Measurements from ENCODE around the gene KLC1. TPM values are rescaled to one million over a fixed set of nuclear protein-coding genes. Genes with fewer than 3 reads are reported as not detected.

Gene KLC1
- total and polyA plus RNA-seq, 10 of the 15 experiments (the other 5 are each of a cell fraction or from before 2014, with no cell fraction given), result 5.5 to 137 (median 76.1) TPM

DNA sequence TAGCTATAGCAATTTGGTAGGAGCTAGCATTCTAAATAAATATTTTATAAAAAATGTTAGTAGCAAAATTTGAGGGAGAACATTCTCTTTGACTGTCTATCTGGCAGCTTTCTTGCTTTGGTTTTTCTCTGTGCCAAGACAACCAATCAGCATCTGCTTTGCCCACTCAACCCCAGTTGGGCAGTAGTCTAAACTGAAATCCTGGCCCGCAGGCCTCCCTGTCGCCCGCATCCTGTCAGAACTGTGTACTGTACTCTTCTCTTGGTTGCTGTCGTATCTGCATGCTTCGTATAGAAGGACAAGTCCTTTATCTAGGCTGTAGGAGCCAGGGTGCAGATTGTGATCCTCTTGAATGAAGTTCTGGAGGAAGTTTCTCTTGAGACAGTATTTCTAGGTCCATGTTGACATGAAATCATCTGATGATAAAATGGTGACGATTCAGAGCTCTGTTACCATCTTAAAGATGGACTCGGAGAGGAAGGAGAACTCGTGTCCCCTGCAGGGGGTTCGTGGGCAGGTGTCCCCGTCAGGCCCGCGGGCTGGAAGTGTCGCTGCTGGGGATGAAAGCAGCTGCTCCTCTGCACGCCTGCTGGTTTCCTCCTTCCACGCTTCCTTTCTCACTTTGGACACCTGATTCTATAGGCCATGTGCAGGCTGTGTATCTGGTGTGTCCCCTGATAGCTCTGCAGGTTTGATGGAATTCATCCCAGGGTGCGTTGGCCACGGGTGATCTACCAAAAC lies 51.6 kb downstream of the KLC1 start:
- CTCF ChIA-PET, result interaction anchor here (0.7 to 2.1 kb wide), 13 partner anchors 8 to 109 kb away, joined by 3 to 13 read pairs (median 3); no protein-coding TSS in a partner anchor
- WGBS (ENCODE audit: insufficient coverage, insufficient replicate concordance, low lambda C conversion rate, missing lambda C conversion rate), result 96% methylated on average over 16 of the region's 17 CpGs
- Histone ChIP-seq H4K20me1 (ENCODE audit: control insufficient read depth, insufficient read depth) (no peaks in the 10 kb centered on the region), H3K4me3 (no peak overlapping the region), H3K27ac (ENCODE audit: control insufficient read depth, insufficient read depth) (no peak overlapping the region), H3K79me2 (ENCODE audit: control insufficient read depth, insufficient read depth, low read length) (no peaks in the 10 kb centered on the region), H2AFZ (ENCODE audit: control insufficient read depth, low read depth, low read length) (no peak overlapping the region), H3K36me3 (ENCODE audit: control insufficient read depth in 2 of 2, insufficient read depth in 2 of 2, low read length in 1 of 2) (peaks cover 29 to 42% of the 10 kb centered on the region in 2 experiments), H3K9ac (ENCODE audit: control insufficient read depth, insufficient read depth, low read length) (no peak overlapping the region), H3K4me2 (ENCODE audit: control insufficient read depth, insufficient read depth) (no peak overlapping the region), H3K27me3 (replicated peaks in 1 of 2; ENCODE audit: control insufficient read depth in 2 of 2, insufficient read depth in 2 of 2, low read length in 1 of 2) (no peaks in the 10 kb centered on the region), H3K9me3 (replicated peaks; ENCODE audit: control insufficient read depth, insufficient read depth, low read length) (no peaks in the 10 kb centered on the region), H3K4me1 (ENCODE audit: control insufficient read depth, insufficient read depth, low read length) (no peaks in the 10 kb centered on the region)
- ATAC-seq, result no peak
- no peak for DNase-seq (ENCODE audit: low read depth, low spot score)
- in situ Hi-C loops (cut with MboI), result loop anchor here (5.0 kb wide), 1 partner anchor 108 kb away; no protein-coding TSS in a partner anchor
- no peak for FAIRE-seq
- SMC1A ChIA-PET (ENCODE audit: uncharacterized antibody, unreplicated experiment), result interaction anchor here (0.6 to 2.3 kb wide), 11 partner anchors 12 to 261 kb away, joined by 3 to 8 read pairs (median 4); no protein-coding TSS in a partner anchor
- BruUV-seq (replicated peaks), result TSS peak; percentile 15
- RAD21 ChIA-PET (ENCODE audit: unreplicated experiment), result interaction anchor here (1.2 to 1.8 kb wide), 5 partner anchors 8 to 109 kb away, joined by 3 to 7 read pairs (median 5); partner anchors contain the start of gene KLC1
- intact Hi-C loops (cut with micrococcal nuclease; ENCODE audit: unreplicated experiment), result no loop called here
- TF ChIP-seq, protein P1, sequence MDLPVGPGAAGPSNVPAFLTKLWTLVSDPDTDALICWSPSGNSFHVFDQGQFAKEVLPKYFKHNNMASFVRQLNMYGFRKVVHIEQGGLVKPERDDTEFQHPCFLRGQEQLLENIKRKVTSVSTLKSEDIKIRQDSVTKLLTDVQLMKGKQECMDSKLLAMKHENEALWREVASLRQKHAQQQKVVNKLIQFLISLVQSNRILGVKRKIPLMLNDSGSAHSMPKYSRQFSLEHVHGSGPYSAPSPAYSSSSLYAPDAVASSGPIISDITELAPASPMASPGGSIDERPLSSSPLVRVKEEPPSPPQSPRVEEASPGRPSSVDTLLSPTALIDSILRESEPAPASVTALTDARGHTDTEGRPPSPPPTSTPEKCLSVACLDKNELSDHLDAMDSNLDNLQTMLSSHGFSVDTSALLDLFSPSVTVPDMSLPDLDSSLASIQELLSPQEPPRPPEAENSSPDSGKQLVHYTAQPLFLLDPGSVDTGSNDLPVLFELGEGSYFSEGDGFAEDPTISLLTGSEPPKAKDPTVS (IDR thresholded peaks at IDR 0.05; ENCODE audit: low read depth, low read length), result no peak
- TF ChIP-seq ATF7 (IDR thresholded peaks at IDR 0.05; ENCODE audit: low read depth) (no peak), CHD1 (IDR thresholded peaks at IDR 0.05; ENCODE audit: low read depth, low read length) (no peak), POLR2A (IDR thresholded peaks at IDR 0.05; ENCODE audit: low read depth, low read length) (no peak), BRCA1 (IDR thresholded peaks at IDR 0.05; ENCODE audit: low read depth, low read length) (no peak)
- POLR2A ChIA-PET, result interaction anchor here (0.5 kb wide), 1 partner anchor 112 kb away, joined by 3 read pairs; no protein-coding TSS in a partner anchor

Measured in GM12878 (cell line).